ENCODE results near the gene AGAP1.

DNA sequence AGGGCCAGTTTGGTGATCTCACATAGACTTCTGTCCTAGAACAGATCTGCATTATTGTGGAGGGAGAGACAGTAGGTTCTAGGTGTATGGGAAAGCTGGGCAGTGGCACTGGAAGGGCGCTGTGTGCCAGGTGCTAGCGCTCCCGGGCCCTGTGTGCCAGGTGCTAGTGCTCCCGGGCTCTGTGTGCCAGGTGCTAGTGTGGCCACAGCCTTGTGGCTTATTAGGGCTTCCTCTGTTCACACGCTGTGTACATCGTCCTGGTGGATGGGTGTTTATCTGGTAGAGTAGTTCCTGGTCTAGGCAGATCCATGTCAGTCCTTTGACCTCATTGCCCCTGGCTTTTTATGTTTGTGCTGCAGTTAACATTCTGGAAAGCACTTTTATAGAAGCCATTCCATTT, 263.4 kb downstream of the AGAP1 start:
- TF ChIP-seq, protein P1, sequence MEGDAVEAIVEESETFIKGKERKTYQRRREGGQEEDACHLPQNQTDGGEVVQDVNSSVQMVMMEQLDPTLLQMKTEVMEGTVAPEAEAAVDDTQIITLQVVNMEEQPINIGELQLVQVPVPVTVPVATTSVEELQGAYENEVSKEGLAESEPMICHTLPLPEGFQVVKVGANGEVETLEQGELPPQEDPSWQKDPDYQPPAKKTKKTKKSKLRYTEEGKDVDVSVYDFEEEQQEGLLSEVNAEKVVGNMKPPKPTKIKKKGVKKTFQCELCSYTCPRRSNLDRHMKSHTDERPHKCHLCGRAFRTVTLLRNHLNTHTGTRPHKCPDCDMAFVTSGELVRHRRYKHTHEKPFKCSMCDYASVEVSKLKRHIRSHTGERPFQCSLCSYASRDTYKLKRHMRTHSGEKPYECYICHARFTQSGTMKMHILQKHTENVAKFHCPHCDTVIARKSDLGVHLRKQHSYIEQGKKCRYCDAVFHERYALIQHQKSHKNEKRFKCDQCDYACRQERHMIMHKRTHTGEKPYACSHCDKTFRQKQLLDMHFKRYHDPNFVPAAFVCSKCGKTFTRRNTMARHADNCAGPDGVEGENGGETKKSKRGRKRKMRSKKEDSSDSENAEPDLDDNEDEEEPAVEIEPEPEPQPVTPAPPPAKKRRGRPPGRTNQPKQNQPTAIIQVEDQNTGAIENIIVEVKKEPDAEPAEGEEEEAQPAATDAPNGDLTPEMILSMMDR (IDR thresholded peaks at IDR 0.05; ENCODE audit: poor library complexity, severe bottlenecking), result no peak
- TF ChIP-seq EZH2 (IDR thresholded peaks at IDR 0.05; ENCODE audit: borderline replicate concordance, insufficient read depth, low read length, poor library complexity, severe bottlenecking), result no peak

Data from neural cell (in vitro differentiated cells).